ENCODE measurements around the gene RC3H1. TPM values are rescaled to one million over a fixed set of nuclear protein-coding genes. Genes with fewer than 3 reads are reported as not detected.

RC3H1 gene
- total RNA-seq, 1 donor from 2014 or later = 9.5 TPM

DNA sequence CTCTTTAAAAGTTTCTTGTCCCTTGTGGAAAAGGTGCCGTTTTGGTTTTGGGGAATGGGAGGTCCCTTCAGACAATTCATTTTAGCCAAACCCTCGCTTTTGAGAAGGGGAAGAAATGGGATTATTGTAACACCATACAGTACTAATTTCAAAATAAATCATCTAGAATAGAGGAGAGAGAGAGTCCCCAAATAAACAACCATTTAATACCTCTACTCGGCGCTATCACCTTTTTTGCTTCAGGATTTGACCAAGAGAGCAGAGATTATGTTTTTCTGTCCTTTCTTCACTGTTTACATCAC is 770 bp upstream of the RC3H1 start:
- TF ChIP-seq, protein P1, sequence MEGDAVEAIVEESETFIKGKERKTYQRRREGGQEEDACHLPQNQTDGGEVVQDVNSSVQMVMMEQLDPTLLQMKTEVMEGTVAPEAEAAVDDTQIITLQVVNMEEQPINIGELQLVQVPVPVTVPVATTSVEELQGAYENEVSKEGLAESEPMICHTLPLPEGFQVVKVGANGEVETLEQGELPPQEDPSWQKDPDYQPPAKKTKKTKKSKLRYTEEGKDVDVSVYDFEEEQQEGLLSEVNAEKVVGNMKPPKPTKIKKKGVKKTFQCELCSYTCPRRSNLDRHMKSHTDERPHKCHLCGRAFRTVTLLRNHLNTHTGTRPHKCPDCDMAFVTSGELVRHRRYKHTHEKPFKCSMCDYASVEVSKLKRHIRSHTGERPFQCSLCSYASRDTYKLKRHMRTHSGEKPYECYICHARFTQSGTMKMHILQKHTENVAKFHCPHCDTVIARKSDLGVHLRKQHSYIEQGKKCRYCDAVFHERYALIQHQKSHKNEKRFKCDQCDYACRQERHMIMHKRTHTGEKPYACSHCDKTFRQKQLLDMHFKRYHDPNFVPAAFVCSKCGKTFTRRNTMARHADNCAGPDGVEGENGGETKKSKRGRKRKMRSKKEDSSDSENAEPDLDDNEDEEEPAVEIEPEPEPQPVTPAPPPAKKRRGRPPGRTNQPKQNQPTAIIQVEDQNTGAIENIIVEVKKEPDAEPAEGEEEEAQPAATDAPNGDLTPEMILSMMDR (conservative IDR thresholded peaks at IDR 0.05; ENCODE audit: low read depth, low read length) = no peak
- no peak for DNase-seq (ENCODE audit: low read depth)
- H3K4me3 ChIP-seq (ENCODE audit: low read depth, low read length) = peak overlapping the region; percentile 85

DNA sequence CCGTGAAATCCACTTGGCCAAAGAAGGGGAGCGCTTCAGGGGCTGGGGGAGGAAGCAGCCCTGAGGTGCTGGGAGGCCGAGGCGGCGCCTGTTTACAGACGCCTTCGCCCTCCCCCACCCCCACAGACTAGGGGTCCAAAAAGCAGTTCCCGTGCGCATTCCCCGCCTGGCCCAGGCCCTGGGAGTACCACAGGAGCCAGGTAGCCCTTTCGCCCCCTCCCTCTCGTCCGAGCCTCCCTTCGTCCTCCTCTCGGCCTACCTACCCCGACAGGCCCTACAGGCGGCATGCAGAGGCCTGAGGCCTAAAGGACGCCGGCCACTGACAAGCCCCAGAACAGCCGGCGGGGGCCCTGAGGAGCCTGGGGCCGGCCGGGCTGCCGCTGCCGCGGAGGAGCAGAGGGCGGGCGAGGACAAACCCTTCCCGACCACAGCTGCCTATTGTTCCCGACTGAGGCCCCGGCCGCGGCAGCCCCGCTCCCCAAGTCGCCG is 522 bp downstream of the RC3H1 start:
- TF ChIP-seq, protein P1 (conservative IDR thresholded peaks at IDR 0.05; ENCODE audit: low read depth, low read length) = no peak
- peak overlapping the region; percentile 85 for H3K4me3 ChIP-seq (ENCODE audit: low read depth, low read length)
- no peak for DNase-seq (ENCODE audit: low read depth)

DNA sequence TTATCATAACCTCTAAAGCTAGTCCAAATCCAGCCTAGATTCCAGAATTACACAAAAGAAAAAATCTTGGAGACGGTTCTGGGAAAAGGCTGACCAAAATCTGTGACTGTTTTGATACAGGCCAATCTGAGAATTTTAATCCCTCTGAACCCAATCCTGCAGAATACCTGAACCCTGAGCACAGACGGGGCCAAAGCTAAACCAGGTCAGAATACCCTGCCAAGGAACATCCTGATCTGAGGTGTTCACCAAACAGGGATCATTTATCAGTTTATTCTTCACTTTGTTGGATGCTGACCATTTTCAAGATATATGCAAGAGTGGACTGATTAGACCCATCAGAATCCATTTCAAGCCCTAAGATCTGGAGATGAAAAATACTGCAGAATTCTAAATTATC is 3.6 kb downstream of the RC3H1 start:
- TF ChIP-seq, protein P1 (conservative IDR thresholded peaks at IDR 0.05; ENCODE audit: low read depth, low read length) = no peak
- no peak overlapping the region for H3K4me3 ChIP-seq (ENCODE audit: low read depth, low read length)
- no peak for DNase-seq (ENCODE audit: low read depth)

DNA sequence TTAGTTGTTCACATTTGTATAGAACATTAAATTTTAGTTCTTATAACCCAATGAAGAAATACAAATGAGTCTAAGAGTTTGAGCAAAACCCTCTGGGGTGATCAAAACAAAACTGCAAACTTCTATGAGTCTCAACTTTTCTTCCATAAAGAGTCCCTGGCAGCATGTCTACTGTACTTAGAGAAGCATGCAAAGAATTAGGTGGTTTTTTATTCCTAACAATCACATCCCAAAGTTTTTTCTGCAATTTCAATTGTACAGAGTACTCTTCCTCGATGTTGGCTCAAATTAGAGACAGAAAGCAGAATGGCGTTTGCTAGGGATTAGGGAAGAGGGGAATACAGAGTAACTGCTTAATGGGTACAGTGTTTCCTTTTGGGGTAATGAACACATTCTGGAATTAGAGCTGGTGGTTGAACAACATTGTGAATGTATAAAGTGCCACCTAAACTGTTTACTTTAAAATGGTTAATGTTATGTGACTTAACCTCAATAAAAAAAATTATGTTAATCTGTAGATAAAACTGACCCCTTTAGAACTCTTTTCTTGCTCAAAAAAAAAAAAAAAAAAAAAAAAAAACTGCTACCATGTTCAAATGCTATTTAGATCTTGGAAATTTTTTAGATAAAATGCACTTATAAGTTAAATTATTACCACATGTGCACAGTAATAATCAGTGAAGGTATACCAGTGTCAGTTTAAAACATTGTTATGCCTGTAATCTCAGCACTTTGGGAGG is 4.8 kb downstream of the RC3H1 start:
- TF ChIP-seq, protein P1 (conservative IDR thresholded peaks at IDR 0.05; ENCODE audit: low read depth, low read length) = no peak
- no peak overlapping the region for H3K4me3 ChIP-seq (ENCODE audit: low read depth, low read length)
- no peak for DNase-seq (ENCODE audit: low read depth)

DNA sequence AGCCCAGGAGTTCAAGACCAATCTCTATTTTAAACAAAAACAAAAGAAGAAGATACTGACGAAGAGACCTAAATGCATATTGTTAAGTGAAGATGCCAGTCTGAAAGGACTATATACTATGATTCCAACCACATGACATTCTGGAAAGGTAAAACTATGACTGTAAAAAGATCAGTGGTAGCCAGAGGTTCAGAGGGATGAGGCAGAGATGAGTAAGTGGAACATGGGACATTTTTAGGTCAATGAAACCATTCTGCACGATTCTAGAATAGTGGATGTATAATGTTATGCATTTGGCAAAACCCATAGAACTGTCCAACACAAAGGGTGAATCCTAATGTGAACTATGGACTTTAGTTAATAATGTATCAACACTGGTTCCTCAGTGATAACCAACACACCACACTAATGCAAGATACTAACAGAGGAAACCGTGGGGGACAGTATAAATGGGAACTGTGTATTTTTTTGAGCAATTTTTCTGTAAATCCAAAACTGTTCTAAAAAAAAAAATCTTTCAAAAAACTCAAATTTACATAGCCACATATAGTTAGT is 8.2 kb downstream of the RC3H1 start:
- no peak overlapping the region for H3K4me3 ChIP-seq (ENCODE audit: low read depth, low read length)
- TF ChIP-seq, protein P1 (conservative IDR thresholded peaks at IDR 0.05; ENCODE audit: low read depth, low read length) = no peak
- DNase-seq (ENCODE audit: low read depth) = no peak

DNA sequence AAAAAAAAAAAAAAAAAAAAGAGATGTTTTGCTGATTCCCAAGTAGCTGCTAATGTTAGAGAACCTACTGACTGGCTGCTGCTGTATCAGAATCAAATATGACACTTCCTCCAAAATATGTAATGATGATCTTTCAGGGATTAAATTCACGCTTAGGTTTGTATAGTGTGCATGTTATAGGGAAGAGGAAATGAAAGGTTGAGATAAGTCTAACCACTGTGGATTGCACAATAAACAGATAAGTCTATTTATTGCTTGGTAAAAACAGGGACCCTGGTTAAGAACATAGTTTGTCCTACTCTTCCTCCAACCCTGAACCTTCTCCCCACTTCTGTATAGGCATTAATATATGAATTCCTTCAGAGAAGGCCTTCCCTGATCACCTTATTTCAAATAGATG is 13.2 kb downstream of the RC3H1 start:
- TF ChIP-seq, protein P1 (conservative IDR thresholded peaks at IDR 0.05; ENCODE audit: low read depth, low read length) = no peak
- no peak for DNase-seq (ENCODE audit: low read depth)
- no peak overlapping the region for H3K4me3 ChIP-seq (ENCODE audit: low read depth, low read length)

DNA sequence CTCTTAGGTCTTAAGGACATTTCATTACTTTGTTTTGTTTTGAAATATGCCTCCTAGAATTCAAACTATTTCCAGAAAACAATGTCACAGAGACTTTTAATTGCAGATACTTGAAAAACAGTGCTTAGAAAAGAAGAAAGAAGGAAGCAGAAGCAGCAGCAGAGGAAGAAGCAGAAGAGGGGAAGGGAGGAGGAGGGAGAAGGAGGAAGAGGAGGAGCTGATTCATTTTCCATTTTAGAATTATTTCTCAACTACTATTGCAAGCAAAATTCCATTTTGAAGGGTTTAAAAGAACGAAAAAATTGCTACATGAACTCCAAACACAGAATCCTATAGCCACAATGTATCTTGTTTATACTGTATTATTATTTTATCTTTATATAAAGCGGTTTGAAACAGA is 13.9 kb downstream of the RC3H1 start:
- no peak overlapping the region for H3K4me3 ChIP-seq (ENCODE audit: low read depth, low read length)
- DNase-seq (ENCODE audit: low read depth) = no peak
- TF ChIP-seq, protein P1 (conservative IDR thresholded peaks at IDR 0.05; ENCODE audit: low read depth, low read length) = no peak

Measured in epithelial cell of proximal tubule (primary cell).